ENCODE data around the gene ALG8.
"Not testable (repeated sequence)": the region's sequence is repeated elsewhere in the genome, so short reads cannot be mapped to it uniquely, and the experiment has no call there.

The ALG8 gene

DNA sequence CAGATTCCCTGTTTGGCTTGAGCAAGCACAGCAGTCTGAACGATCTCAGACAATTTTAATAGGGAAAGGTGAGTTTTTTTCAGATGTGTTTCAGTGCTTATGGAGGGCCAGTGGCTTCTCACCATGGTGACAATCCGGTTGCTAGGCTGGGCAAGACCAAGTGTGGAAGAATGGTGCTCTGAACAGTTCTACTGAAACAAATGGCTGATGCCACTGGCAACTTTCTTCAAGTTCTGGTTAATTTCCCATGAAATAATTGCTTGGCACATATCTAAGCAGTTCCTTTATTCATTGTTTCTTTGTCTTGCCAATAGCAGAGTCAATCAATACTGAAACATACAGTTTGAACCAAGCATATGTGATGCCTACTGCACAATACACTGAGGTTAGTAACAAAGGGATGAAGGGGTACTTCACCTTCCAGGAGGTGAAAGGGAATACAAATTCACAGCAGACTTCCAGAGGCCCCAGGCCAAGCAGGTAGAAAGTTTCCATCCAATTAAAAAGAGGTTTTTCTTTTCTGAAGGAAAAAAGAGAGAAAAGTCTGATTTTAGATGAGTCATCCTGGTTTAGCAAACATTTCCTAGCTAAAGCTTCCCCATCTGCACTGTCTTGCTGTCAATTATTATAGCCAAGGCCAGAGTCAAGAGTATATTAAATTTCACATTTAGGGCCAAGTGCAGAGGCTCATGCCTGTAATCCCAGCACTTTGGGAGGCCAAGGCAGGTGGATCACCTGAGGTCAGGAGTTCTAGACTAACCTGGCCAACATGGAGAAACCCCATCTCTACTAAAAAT is 38.6 kb downstream of the ALG8 start:
- DNase-seq (ENCODE audit: low read depth in 2 of 2): no peak

DNA sequence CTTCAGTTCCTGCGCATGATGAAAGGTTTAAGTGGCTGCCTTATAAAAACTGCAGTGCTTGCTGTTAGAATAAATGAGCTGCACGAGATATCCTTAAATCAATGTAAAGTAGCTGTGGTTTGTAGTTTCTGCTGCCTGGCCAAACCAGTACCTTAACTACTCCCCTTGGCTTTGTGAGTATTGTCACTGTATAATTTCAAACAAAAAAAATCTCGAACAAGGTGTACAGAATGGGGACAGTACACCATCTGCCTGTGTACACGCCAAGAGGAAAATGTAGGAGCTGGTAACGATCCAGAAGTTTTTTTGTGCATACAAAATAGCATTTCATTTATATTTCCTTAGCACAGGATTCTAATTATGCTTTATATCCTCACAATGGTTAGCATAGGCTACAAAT is 39.2 kb downstream of the ALG8 start:
- no peak for DNase-seq (ENCODE audit: low read depth in 2 of 2)

DNA sequence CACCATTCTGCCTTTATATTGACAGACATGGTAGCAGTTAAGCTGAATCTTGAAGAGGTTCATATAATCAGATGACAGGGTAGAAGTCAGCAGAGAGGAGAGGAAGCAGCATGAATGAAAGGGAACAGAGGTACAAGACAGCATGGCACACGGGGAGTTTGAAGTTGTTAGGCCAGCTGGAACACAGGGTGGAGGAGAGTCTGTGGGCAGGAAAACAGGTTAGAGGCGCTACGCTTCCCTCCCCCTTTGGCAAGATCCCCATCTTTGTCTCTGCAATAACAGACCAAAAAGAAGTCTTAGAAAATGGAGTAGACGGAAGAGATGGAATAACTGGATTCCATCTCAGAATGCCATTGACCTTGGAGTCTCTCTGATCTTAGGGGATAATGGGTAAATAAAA is 39.8 kb downstream of the ALG8 start:
- DNase-seq (ENCODE audit: low read depth in 2 of 2): no peak

DNA sequence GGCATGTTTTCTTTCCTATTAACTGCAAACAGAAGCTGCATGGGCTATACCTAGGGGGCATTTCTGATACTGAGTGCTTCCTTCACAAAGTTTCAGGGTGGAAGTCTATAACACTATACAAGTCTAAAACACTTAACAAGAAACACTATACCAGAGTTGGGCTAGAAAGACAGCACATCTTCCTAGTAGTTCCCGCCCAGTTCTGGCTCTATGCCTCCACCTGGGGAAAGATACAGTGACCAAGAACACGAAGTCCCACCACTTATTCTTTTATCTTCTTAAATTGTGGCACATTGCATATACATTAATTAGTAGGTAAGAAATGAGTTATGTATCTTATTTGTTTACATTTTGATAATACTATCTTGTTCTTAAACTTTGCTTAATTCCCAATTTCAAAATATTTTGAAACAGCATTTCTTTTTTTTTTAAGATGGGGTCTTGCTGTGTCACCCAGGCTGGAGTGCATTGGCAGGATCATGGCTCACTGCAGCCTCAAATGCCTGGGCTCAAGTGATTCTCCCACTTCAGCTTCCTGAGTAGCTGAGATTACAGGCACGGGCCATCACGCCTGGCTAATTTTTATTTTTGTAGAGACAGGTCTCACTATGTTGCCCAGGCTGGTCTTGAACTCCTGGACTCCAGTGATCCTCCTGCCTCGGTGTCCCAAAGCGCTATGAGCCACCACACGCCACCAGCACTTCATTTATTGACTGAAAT is 41.6 kb downstream of the ALG8 start:
- no peak for DNase-seq (ENCODE audit: low read depth in 2 of 2)

DNA sequence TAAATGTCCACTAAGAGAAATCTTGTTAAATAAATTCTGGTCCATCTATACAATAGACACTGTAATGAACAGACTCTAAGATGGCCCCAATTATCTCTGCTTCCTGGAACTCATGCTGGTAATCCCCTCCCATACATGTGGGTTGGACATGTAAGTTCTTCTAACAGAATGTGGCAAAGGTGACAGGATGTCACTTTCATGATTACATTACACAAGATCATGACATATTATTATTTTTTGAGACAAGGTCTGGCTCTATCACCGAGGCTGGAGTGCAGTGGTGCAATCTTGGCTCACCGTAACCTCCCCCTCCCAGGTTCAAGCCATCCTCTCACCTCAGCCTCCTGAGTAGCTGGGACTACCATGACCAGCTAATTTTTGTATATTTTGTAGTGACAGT is 45.2 kb downstream of the ALG8 start:
- no peak for DNase-seq (ENCODE audit: low read depth in 2 of 2)

DNA sequence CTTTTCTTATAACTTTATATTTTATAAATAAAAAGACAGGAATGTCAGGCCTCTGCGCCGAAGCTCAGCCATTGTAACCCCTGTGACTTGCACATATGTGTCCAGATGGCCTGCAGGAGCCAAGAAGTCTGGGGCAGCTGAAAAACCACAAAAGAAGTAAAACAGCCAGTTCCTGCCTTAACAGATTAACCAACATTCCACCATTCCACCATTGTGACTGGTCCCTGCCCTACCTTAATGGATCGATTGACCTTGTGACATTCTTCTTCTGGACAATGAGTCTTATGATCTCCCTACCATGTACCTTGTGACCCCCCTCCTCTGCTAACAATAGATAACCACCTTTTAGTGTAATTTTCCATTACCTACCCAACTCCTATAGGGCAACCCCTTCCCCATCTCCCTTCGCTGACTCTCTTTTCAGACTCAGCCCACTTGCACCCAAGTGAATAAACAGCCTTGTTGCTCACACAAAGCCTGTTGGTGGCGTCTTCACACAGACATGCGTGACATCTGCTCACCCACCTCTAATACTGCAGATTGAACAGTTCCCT is 52.8 kb downstream of the ALG8 start:
- DNase-seq (ENCODE audit: low read depth in 2 of 2): not testable (repeated sequence)

DNA sequence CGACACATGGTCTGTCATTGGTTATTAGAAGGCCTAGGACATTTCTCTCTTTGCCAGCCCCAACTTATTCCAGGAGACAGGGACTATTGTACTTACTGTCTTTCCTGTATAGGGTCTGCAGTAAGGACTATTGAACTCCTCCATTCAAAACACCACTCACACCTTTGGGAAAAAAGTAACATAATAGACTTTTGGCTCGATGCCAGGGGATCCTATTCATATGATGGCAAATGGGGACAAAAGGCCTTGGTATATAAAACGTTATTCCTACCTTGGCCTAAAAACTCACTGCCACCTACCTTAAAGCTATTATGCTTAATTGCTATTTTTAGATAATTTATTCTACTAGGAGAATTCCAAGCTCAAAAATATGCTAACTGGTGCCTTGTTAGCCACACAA is 53.5 kb downstream of the ALG8 start:
- no peak for DNase-seq (ENCODE audit: low read depth in 2 of 2)

DNA sequence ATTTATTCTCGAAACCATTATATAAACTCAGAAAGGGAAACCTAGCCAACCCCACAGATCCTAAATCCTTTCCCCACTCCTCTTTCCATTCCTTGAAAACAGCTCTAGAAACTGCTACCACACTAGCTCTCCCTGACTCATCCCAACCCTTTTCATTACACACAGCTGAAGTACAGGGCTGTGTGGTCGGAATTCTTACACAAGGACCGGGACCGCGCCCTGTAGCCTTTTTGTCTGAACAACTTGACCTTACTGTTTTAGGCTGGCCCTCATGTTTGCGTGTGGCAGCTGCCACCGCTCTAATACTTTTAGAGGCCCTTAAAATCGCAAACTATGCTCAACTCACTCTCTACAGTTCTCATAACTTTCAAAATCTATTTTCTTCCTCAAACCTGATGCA is 54.9 kb downstream of the ALG8 start:
- not testable (repeated sequence) for DNase-seq (ENCODE audit: low read depth in 2 of 2)

DNA sequence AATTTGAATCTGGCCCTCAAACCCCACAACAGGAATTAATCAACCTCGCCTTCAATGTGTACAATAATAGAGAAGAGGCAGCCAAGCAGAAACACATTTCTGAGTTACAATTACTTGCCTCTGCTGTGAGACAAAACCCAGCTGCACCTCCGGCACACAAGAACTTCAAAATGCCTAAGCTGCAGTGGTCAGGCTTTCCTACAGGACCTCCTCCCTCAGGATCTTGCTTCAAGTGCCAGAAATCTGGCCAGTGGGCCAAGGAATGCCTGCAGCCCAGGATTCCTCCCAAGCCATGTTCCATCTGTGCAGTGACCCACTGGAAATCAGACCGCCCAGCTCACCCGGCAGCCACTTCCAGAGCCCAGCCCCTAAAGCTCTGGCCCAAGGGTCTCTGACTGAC is 56.4 kb downstream of the ALG8 start:
- DNase-seq (ENCODE audit: low read depth in 2 of 2): no peak

DNA sequence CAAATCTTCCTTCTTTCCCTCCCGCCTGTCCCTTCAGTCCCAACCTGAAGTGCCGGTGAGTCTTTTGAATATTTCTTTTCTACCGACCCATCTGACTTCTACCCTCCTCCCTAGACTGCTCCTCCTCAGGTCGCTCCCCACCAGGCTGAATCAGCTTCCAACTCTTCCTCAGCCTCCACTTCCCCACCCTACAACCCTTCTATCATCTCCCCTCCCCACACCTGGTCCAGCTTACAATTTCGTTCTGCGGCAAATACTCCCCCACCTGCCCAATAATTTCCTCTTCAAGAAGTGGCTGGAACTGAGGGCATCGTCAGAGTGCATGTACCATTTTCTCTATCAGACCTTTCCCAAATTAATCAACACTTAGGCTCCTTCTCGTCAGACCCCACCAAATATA is 57.3 kb downstream of the ALG8 start:
- DNase-seq (ENCODE audit: low read depth in 2 of 2): no peak

DNA sequence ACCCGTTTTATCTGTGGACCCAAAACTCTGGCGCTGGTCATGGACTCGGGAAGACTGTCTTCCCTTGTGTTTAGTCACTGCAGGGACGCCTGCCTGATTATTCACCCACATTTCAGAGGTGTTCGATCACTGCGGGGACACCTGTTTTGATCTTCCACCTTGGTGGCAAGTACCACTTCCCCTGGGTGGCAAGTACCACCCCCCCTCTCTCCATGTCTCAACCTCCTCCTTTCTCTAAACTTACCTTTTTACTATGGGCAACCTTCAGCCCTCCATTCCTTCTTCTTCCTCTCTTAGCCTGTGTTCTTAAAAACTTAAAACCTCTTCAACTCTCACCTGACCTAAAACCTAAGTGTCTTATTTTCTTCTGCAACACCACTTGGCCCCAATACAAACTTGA is 57.8 kb downstream of the ALG8 start:
- no peak for DNase-seq (ENCODE audit: low read depth in 2 of 2)

DNA sequence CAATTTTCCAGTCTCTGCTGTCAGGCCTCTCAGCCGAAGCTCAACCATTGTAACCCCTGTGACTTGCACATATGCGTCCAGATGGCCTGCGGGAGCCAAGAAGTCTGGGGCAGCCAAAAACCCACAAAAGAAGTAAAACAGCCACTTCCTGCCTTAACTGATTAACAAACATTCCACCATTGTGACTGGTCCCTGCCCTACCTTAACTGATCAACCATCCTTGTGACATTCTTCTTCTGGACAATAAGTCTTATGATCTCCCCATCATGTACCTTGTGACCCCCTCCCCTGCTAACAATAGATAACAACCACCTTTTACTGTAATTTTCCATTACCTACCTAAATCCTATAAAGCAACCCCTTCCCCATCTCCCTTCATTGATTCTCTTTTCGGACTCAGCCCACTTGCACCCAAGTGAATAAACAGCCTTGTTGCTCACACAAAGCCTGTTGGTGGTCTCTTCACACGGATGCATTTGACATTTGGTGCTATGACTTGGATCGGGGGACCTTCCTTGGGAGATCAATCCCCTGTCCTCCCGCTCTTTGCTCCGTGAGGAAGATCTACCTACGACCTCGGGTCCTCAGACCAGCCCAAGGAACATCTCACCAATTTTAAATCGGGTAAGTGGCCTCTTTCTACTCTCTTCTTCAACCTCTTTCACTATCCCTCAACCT is 58.5 kb downstream of the ALG8 start:
- no peak for DNase-seq (ENCODE audit: low read depth in 2 of 2)

DNA sequence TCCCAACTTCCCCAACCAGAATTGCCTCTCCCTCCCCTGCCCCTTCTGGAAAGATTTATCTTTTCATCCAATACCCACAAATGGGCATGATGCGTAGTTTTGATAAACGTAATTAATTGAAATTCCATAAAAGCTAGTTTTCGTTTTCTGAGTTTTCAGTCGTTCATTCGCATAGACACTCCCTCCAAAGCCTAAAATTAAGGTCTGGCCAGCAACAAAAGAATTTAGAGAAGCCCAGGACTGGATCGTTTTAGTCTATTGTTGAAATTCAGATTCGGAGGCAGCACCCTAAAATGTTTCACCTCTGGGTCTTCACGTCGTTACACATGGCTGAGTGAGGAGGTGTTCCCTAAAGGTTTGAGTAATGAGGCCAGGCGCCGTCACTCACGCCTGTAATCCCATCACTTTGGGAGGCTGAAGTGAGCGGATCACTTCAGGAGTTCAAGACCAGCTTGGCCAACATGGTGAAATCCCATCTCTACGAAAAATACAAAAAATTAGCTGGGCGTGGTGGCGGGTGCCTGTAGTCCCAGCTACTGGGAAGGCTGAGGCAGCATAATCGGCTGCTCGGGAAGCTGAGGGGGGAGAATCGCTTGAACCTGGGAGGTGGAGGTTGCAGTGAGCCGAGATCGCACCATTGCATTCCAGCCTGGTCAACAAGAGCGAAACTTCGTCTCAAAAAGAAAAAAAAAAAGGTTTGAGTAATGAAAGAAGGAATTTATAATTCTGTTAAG is 59.2 kb downstream of the ALG8 start:
- DNase-seq (ENCODE audit: low read depth in 2 of 2): no peak

DNA sequence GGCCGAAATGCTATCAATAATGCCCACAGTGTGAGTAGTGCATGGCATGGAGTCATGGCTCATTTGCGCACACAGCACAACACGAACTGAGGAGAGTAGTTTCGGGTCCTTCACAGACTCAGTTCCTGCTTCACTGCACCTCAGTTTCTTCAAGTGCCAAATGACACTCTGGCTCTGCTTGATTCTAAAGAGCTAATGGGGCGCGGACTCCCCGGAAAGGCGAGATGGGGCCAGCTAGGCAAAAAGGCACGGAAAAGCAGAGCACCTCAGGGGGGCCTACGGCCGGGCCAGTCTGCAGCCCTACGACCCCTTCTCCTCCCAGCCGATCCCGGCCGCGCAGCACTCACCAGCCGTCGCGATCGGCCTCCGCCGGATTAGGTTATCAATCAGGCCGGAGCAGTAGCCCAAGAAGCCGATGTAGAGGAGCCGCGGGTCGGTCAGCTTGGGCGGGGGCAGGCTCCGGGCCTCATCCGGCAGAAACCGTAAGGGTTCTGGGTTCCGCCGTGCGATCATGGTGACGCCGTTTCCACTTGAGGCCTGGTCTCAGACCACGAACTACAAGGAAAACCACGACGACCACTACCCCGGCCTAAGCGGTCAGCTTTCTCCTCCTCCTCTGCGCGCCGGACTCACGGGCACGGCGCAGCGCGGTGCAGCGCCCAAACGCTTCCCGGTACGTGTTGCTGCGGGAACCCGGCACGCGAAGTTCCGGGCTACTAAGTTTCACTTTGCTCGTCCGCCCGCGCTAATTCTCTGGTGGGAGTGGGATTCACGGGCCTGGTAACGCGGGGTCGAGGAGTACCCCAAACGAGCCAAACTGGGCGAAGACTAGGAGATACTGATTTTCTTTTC is 60.0 kb downstream of the ALG8 start, which contains the start of gene NDUFC2:
TSS of gene NDUFC2 (minus strand) at position 631 of the 852 bp plus-strand sequence. CDS start at position 513, 118 bp downstream.
- peak; percentile 48 to 63 for DNase-seq (ENCODE audit: low read depth in 2 of 2)

DNA sequence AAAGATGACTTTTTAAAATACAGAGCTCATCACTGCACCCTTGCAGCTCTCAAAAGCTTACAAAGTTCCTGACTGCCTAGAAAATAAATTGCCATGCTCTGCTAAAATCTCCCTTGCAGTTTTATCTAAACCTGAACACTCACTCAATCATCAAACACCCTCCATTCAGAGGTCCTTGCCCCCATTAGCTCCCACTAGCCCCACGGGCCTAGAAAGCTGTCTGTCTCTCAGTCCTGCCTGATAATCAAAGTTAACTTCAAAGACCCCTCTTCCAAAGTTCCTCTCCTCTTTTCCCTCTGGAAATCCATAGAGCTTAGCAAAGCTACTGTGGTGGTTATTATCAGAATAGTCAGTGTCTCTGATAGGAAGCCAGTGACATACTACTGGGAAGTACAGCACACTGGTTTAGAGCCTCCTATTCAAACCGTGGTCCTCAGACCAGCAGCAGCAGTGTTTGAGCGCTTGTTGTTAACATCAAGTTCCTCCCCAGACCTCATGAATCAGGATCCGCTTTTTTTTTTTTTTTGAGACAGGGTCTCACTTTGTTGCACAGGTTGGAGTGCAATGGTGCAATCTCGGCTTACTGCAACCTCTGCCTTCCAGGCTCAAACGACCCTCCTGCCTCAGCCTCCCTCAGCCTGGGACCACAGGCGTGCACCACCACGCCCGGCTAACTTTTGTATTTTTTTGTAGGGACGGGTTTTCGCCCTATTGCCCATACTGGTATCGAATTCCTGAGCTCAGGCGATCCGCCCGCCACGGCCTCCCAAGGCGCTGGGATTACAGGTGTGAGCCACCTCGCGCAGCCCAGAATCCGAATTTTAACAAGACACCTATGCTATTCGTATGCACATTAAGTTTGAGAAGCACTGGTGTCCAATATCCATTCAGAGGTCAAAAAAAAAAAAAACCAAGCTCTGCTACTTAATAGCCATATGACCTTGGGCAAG is 60.9 kb downstream of the ALG8 start:
- DNase-seq (ENCODE audit: low read depth in 2 of 2): no peak

DNA sequence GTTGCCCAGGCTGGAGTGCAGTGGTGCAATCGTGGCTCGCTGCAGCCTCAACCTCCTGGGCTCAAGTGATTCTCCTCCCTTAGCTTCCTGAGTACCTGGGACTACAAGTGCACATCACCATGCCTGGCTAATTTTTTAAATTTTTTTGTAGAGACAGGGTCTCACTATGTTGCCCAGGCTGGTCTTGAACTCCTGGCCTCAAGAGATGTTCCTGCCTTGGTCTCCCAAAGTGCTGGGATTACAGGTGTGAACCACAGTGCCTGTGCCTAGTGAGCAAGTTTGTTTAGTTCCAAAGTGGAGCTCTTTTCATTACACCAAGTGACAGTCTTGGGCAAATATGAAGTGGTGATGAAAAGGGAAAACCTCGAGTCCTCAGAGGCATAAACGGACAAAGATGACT is 61.8 kb downstream of the ALG8 start:
- DNase-seq (ENCODE audit: low read depth in 2 of 2): not testable (repeated sequence)

DNA sequence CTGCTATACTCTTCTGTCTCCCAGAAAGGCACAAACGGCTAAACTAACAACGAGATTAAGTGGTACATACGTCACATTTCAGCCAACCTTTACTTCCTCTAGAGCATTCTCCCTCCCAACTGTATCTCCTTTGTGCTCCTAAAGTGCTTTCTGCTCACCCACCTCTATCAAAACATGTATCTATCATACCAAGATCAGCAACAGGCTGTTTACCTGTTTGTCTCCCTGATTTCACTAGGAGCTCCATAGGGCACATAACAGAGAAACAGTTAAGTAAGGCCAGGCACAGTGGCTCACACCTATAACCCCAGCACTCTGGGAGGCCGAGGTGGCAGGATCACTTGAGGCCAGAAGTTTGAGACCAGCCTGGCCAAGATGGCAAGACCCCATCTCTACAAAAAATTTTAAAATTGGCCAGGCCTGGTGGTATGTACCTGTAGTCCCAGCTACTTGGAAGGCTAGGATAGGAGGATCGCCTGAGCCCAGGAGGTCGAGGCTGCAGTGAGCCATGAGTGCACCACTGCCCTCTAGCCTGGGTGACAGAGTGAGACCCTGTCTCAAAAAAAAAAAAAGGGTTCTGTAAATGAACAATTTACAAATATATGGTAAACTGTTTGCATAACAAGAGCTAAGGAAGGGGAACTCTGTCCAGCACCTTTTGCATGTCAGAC is 62.6 kb downstream of the ALG8 start:
- no peak for DNase-seq (ENCODE audit: low read depth in 2 of 2)

DNA sequence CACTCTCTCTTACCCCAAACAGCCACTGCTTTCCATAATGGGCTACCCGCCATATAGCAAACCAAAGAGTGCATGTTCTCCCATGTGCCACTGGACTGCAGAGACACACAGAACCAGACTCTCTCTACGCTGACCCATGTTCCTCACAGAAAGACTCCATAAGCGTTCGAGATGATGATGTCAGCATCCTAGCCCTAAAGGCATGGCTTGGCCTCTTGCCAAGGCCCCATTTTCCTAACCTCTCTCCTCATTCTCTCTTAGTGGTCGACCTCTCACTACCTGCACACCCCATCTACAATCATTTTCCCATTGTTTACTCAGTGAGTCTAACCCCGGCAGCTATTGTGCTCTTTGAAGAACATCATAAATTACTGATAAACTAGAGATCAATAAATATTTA is 64.7 kb downstream of the ALG8 start:
- no peak for DNase-seq (ENCODE audit: low read depth in 2 of 2)

DNA sequence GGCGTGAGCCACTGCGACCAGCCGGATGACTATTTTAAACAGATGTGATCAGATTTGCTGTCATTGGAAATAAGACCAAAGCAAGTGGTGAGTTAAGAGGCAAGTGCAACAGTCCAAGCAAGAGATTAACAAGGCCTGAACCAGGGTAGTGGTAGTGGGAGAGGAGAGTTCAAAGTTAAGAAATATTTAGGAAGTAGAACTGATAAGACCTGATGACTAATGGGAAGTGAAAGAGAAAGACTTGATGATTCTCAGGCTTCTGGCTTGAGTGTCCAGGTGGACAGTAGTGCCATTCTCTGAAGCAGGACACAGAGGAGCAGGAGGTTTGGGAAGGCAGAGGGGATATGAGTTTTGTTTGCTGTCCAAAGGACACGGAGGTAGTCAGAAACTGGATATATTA is 67.0 kb downstream of the ALG8 start:
- no peak for DNase-seq (ENCODE audit: low read depth in 2 of 2)

All from stimulated activated CD4-positive, alpha-beta T cell treated with anti-CD3 and anti-CD28 coated beads, Interleukin-12 subunit alpha, Interleukin-12 subunit beta, amount 100 ng/mL, for 24 hours (primary cell).